IMR-90 (cell line): Measurements from ENCODE around the gene SEBOX. TPM values are rescaled to one million over a fixed set of nuclear protein-coding genes. Genes with fewer than 3 reads are reported as not detected.

ENCODE experiments used
- ATAC-seq: fragments of 200-7000 bp; cut with Tn5 transposase; 2 replicates; pipeline ENCODE4 v1.9.1; 2020; ENCODE audit warnings: low read depth, mild to moderate bottlenecking, moderate library complexity
- BruUV-seq: library from RNA; stranded (reverse); fragments of 400-500 nt; replicated peaks from 2 replicates; lab custom pipeline; 2021; lab: Mats Ljungman, UMichigan
- CTCF ChIA-PET: fragments of 300-600 bp; formaldehyde crosslinking; extraction: SDS; loops from one replicate; lab custom pipeline; 2021; ENCODE audit warnings: antibody characterized with exemption; lab: Yijun Ruan, JAX
- POLR2A ChIA-PET: fragments of 300-600 bp; sonication (Branson Sonifier 250); formaldehyde crosslinking; loops from one replicate; lab custom pipeline; 2022; ENCODE audit warnings: antibody characterized with exemption; ENCODE audit not compliant: unreplicated experiment; lab: Charles Lee
- DNase-seq: peaks from one replicate; pipeline ENCODE4 v3.0.0; 2013
- H2AFZ ChIP-seq: replicated peaks from 2 replicates; pipeline ENCODE3; 2013; ENCODE audit warnings: low read length, mild to moderate bottlenecking; ENCODE audit not compliant: poor library complexity
- H2AK5ac ChIP-seq: 2 replicates; pipeline ENCODE4 v1.6.1; 2013; ENCODE audit warnings: low read depth, low read length, inconsistent platforms
- H2AK9ac ChIP-seq: replicated peaks from 2 replicates; pipeline ENCODE3; 2013; ENCODE audit warnings: mild to moderate bottlenecking, low read depth, low read length, moderate library complexity; ENCODE audit not compliant: poor library complexity
- H2BK120ac ChIP-seq: 2 replicates; pipeline ENCODE4 v1.6.1; 2013; ENCODE audit warnings: low read depth, low read length, inconsistent platforms
- H2BK15ac ChIP-seq: 3 replicates; pipeline ENCODE4 v1.6.1; 2013; ENCODE audit warnings: low read depth, low read length, inconsistent platforms
- H2BK20ac ChIP-seq: 2 replicates; pipeline ENCODE4 v1.6.1; 2013; ENCODE audit warnings: low read depth, mild to moderate bottlenecking, inconsistent platforms, low read length, moderate library complexity
- H2BK5ac ChIP-seq: 2 replicates; pipeline ENCODE4 v1.6.1; 2013; ENCODE audit warnings: mild to moderate bottlenecking, low read depth, low read length, inconsistent platforms; ENCODE audit not compliant: poor library complexity, severe bottlenecking
- H3K14ac ChIP-seq: replicated peaks from 2 replicates; pipeline ENCODE4 v1.6.1; 2013; ENCODE audit warnings: low read depth, low read length, inconsistent platforms
- H3K18ac ChIP-seq: 2 replicates; pipeline ENCODE4 v1.6.1; 2013; ENCODE audit warnings: low read depth, low read length, control low read depth
- H3K23ac ChIP-seq: 2 replicates; pipeline ENCODE4 v1.6.1; 2013; ENCODE audit warnings: low read depth, low read length, inconsistent platforms
- H3K27ac ChIP-seq: 2 replicates; pipeline ENCODE4 v1.5.1; 2013; ENCODE audit warnings: mild to moderate bottlenecking, control low read depth, low read length; ENCODE audit not compliant: insufficient read depth
- H3K27me3 ChIP-seq: 2 replicates; pipeline ENCODE4 v1.6.1; 2013; ENCODE audit warnings: low read length; ENCODE audit not compliant: control insufficient read depth, insufficient read depth
- H3K36me3 ChIP-seq: 2 replicates; pipeline ENCODE4 v1.6.1; 2013; ENCODE audit warnings: low read length, mixed read lengths; ENCODE audit not compliant: control insufficient read depth, insufficient read depth
- H3K4ac ChIP-seq: 2 replicates; pipeline ENCODE4 v1.6.1; 2013; ENCODE audit warnings: low read depth, low read length, inconsistent platforms
- H3K4me1 ChIP-seq: 2 replicates; pipeline ENCODE4 v1.6.1; 2013; ENCODE audit warnings: low read length, mixed read lengths; ENCODE audit not compliant: control insufficient read depth, insufficient read depth
- H3K4me2 ChIP-seq: 2 replicates; pipeline ENCODE4 v1.6.1; 2013; ENCODE audit warnings: low read depth, mild to moderate bottlenecking, control low read depth, low read length, moderate library complexity
- H3K4me3 ChIP-seq: 2 replicates; pipeline ENCODE4 v1.5.1; 2013; ENCODE audit warnings: low read depth, mild to moderate bottlenecking, control low read depth, low read length, moderate library complexity; ENCODE audit not compliant: insufficient read depth
- H3K56ac ChIP-seq: 2 replicates; pipeline ENCODE4 v1.6.1; 2013; ENCODE audit warnings: low read length, inconsistent platforms; ENCODE audit not compliant: insufficient read depth; ENCODE audit errors: extremely low read depth
- H3K79me1 ChIP-seq, 2 experiments: 2 replicates each; pipeline ENCODE4 v1.6.1; 2013; ENCODE audit warnings: low read length in 2 of 2, inconsistent platforms in 1 of 2, low read depth in 1 of 2
- H3K9ac ChIP-seq: 2 replicates; pipeline ENCODE4 v1.6.1; 2013; ENCODE audit warnings: low read depth, low read length, control low read depth
- H3K9me1 ChIP-seq: 2 replicates; pipeline ENCODE4 v1.6.1; 2013; ENCODE audit warnings: low read length, inconsistent platforms; ENCODE audit not compliant: insufficient read depth
- H3K9me3 ChIP-seq: 2 replicates; pipeline ENCODE4 v1.6.1; 2013; ENCODE audit warnings: low read length; ENCODE audit not compliant: control insufficient read depth, insufficient read depth
- H4K20me1 ChIP-seq: 2 replicates; pipeline ENCODE4 v1.6.1; 2013; ENCODE audit warnings: low read length, inconsistent platforms; ENCODE audit not compliant: insufficient read depth
- H4K5ac ChIP-seq: 2 replicates; pipeline ENCODE4 v1.6.1; 2013; ENCODE audit warnings: mild to moderate bottlenecking, low read depth, low read length, control low read depth
- H4K8ac ChIP-seq, 2 experiments: 2 replicates each; pipeline ENCODE4 v1.6.1; 2013; ENCODE audit warnings: low read depth in 2 of 2, low read length in 2 of 2, control low read depth in 1 of 2, inconsistent platforms in 1 of 2
- H4K91ac ChIP-seq: 2 replicates; pipeline ENCODE4 v1.6.1; 2013; ENCODE audit warnings: low read depth, low read length, inconsistent platforms; ENCODE audit not compliant: insufficient read depth
- BHLHE40 ChIP-seq: fragments of 150-350 bp; IDR thresholded peaks from 2 replicates; pipeline ENCODE4 v1.6.1; 2016; ENCODE audit warnings: mild to moderate bottlenecking, low read depth, low read length
- CEBPB ChIP-seq: IDR thresholded peaks from 2 replicates; pipeline ENCODE4 v1.6.1; 2012; ENCODE audit warnings: low read depth, low read length, improper control_type of control experiment
- CHD1 ChIP-seq: IDR thresholded peaks from 2 replicates; pipeline ENCODE4 v1.6.1; 2012; ENCODE audit warnings: low read depth, low read length, improper control_type of control experiment
- CTCF ChIP-seq: conservative IDR thresholded peaks from 2 replicates; pipeline ENCODE4 v1.5.1; 2012; ENCODE audit warnings: mild to moderate bottlenecking, low read depth, low read length, improper control_type of control experiment
- ELK1 ChIP-seq: fragments of 150-350 bp; IDR thresholded peaks from 2 replicates; pipeline ENCODE4 v1.6.1; 2016; ENCODE audit warnings: low read depth, mild to moderate bottlenecking, low read length, moderate library complexity, borderline replicate concordance
- FOS ChIP-seq: fragments of 150-350 bp; IDR thresholded peaks from 2 replicates; pipeline ENCODE4 v1.6.1; 2016; ENCODE audit warnings: low read depth, low read length
- MAFK ChIP-seq: IDR thresholded peaks from 2 replicates; pipeline ENCODE4 v1.6.1; 2012; ENCODE audit warnings: low read depth, low read length, improper control_type of control experiment
- MAZ ChIP-seq: IDR thresholded peaks from 2 replicates; pipeline ENCODE4 v1.6.1; 2012; ENCODE audit warnings: low read depth, mild to moderate bottlenecking, low read length, improper control_type of control experiment, moderate library complexity, borderline replicate concordance
- NFE2L2 ChIP-seq: fragments of 150-350 bp; IDR thresholded peaks from 2 replicates; pipeline ENCODE4 v1.6.1; 2016; ENCODE audit warnings: low read depth, mild to moderate bottlenecking, low read length
- POLR2A ChIP-seq: IDR thresholded peaks from 2 replicates; pipeline ENCODE4 v1.6.1; 2012; ENCODE audit warnings: mild to moderate bottlenecking, low read depth, low read length
- RCOR1 ChIP-seq: IDR thresholded peaks from 2 replicates; pipeline ENCODE4 v1.6.1; 2012; ENCODE audit warnings: mild to moderate bottlenecking, low read length, improper control_type of control experiment; ENCODE audit not compliant: insufficient replicate concordance
- RFX5 ChIP-seq: IDR thresholded peaks from 2 replicates; pipeline ENCODE4 v1.8.0; 2012; ENCODE audit warnings: low read depth, mild to moderate bottlenecking, low read length, moderate library complexity
- USF2 ChIP-seq: fragments of 150-350 bp; IDR thresholded peaks from 2 replicates; pipeline ENCODE4 v1.6.1; 2017; ENCODE audit warnings: mild to moderate bottlenecking, antibody characterized with exemption, low read length, low read depth
- WGBS, 2 experiments: methylation state at CpG; one replicate each; pipeline versions ENCODE4 v1.1.5 to v1.1.7; 2013; ENCODE audit warnings: missing lambda C conversion rate in 2 of 2; ENCODE audit not compliant: insufficient read length in 1 of 2; ENCODE audit errors: extremely low coverage in 2 of 2; 5-methylcytosine and 5-hydroxymethylcytosine counted together
- dilution Hi-C: fragments of 300-500 bp; cut with HindIII; formaldehyde crosslinking; loops from one replicate; pipeline ENCODE4 v1.14.3; 2018; ENCODE audit warnings: low sequenced_read_pairs; ENCODE audit not compliant: unreplicated experiment
- in situ Hi-C: fragments of 300-500 bp; cut with MboI; formaldehyde crosslinking; loops from 3 replicates; pipeline ENCODE4 v1.14.3; 2019; ENCODE audit warnings: low sequenced_read_pairs, inconsistent platforms, mixed read lengths
- intact Hi-C: fragments of 100-400 bp; cut with micrococcal nuclease; formaldehyde crosslinking; loops from 2 replicates; pipeline ENCODE4 v1.10.0; 2022
- polyA plus RNA-seq, 3 experiments: library from polyadenylated mRNA; depleted of rRNA; stranded (reverse); fragments of >200 nt; gene quantifications; 2 replicates each; pipeline ENCODE4 v1.2.3, GENCODE V29; 2012; ENCODE audit warnings: low replicate concordance in 1 of 3
- total RNA-seq: library from RNA; depleted of rRNA; stranded (reverse); fragments of >200 nt; gene quantifications from 2 replicates; pipeline ENCODE4 v1.2.3, GENCODE V29; 2012

The SEBOX gene
- total and polyA plus RNA-seq, 2 of the 4 experiments (the other 2 are of a cell fraction): not detected

DNA sequence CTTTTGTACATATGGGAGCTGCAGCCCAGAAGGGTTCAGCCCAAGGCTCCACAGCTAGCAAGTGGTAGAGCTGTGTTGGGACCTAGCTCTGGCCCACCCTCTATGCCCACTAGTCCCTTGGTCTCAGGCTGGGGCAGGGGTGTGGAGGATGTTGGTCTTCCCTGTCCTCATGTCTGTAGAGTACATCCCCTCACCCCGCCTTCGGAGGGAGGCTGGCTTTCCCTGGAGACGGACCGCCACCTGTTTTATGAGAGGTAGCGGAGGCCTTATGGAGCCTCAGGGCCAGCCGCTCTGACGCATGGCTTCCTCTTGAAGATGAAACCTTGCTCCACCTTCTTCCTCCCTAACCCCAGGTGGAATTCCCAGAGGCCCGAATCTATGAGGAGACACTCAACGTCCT lies 21.0 kb downstream of the SEBOX start:
- H2AFZ ChIP-seq: no peak overlapping the region
- H3K9me1 ChIP-seq: peaks cover 16% of the 10 kb centered on the region; the same call in 1 of the 2 replicates
- no peak overlapping the region for H3K4ac ChIP-seq
- H3K56ac ChIP-seq: no peak overlapping the region
- no peak overlapping the region for H3K4me3 ChIP-seq
- peaks cover 16% of the 10 kb centered on the region for H3K4me1 ChIP-seq
- H2BK5ac ChIP-seq: no peak overlapping the region
- H3K14ac ChIP-seq: no peak overlapping the region
- in situ Hi-C loops: loop anchor here (25.0 kb wide), 1 partner anchor 807 kb away; no protein-coding TSS in a partner anchor
- dilution Hi-C loops: no loop called here
- no TSS peak for BruUV-seq
- H4K8ac ChIP-seq: no peak overlapping the region
- no peak for ATAC-seq
- H3K4me2 ChIP-seq: no peak overlapping the region
- H3K36me3 ChIP-seq: peaks cover 84% of the 10 kb centered on the region
- H2AK9ac ChIP-seq: no peak overlapping the region
- DNase-seq: no peak
- H2BK120ac ChIP-seq: no peak overlapping the region
- H3K79me1 ChIP-seq: peaks cover 25 to 85% of the 10 kb centered on the region in 2 experiments
- H3K27me3 ChIP-seq: no peaks in the 10 kb centered on the region
- no peak overlapping the region for H2AK5ac ChIP-seq
- POLR2A ChIA-PET: no interaction called here
- H2BK15ac ChIP-seq: no peak overlapping the region
- H4K5ac ChIP-seq: no peak overlapping the region
- peaks cover 23% of the 10 kb centered on the region for H4K20me1 ChIP-seq
- CTCF ChIA-PET: no interaction called here
- no peaks in the 10 kb centered on the region for H3K9me3 ChIP-seq
- no peak overlapping the region for H2BK20ac ChIP-seq
- WGBS, 2 experiments: 100% methylated on average over 2 of the region's 9 CpGs; no CpG with 5 or more reads in 1 of the 2 experiments
- TF ChIP-seq BHLHE40: no peak
- no peak for TF ChIP-seq CTCF
- no peak for TF ChIP-seq RCOR1
- no peak for TF ChIP-seq CHD1
- TF ChIP-seq USF2: no peak
- TF ChIP-seq MAFK: no peak
- no peak for TF ChIP-seq ELK1
- TF ChIP-seq RFX5: no peak
- TF ChIP-seq MAZ: no peak
- TF ChIP-seq CEBPB: no peak
- no peak for TF ChIP-seq FOS
- no peak for TF ChIP-seq POLR2A
- no peak for TF ChIP-seq NFE2L2
- H4K91ac ChIP-seq: no peak overlapping the region
- intact Hi-C loops: no loop called here
- H3K27ac ChIP-seq: no peak overlapping the region
- no peak overlapping the region for H3K18ac ChIP-seq
- H3K9ac ChIP-seq: no peak overlapping the region
- no peak overlapping the region for H3K23ac ChIP-seq
